ENCODE results near the gene LIAS. TPM values are rescaled to one million over a fixed set of nuclear protein-coding genes. Genes with fewer than 3 reads are reported as not detected.
"Not testable (repeated sequence)": the region's sequence is repeated elsewhere in the genome, so short reads cannot be mapped to it uniquely, and the experiment has no call there.

LIAS gene
- polyA plus RNA-seq (2011; rRNA removed) (5.1 and 8.0 TPM in 2 replicates), polyA minus RNA-seq (2011; rRNA and poly(A)+ RNA removed) (1.5 and 1.7 TPM in 2 replicates)

DNA sequence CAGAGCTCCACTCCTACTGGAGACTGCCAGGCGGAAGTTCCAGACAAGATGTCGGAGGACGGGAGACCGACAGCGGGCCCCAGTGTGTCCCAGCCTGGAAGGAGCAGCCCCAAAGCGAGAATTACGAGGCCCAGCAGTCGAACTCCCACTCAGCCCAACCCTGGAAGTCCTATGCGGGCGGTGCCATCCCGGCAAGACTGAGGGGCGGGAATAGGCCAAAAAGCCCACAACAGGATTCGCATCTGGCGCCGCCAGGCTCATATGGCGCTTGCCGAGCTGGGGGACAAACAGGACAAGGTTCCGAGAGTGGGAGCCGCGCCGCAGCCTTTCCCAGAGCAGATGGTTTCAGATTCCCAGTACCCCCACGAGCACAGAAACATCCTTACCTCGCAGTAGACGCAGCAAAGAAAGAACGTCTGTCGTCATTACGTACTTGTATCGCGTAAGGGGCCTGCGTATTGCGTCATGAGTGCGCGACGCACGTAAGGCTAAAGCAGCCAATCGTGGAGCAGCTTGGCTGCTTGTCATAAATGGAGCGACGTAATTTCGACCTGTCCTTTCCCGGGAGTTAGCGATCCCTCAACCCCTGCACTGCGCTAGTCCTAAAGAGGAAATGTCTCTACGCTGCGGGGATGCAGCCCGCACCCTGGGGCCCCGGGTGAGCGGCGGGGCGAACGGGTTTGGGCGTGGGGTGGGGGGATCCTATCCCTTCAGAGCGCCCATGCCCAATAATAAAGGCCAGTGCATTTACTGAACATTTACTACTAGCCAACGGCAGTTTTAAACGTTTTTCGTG lies at the start of gene LIAS, which contains the start of gene RPL9:
Gene LIAS, plus strand, starts transcription at position 552 of the 796 bp plus-strand sequence. Its CDS starts 62 bp downstream, at position 614.
Gene RPL9, minus strand, starts transcription at position 418 of the 796 bp plus-strand sequence. CDS start 483 bp downstream, outside the sequence.
- ChIA-PET CTCF (interaction anchor here (1.1 to 1.5 kb wide), 2 partner anchors 11 to 354 kb away, joined by 3 read pairs; no protein-coding TSS in a partner anchor), POLR2A (interaction anchor here (0.7 kb wide), 1 partner anchor 138 kb away, joined by 3 read pairs; no protein-coding TSS in a partner anchor)
- H3K4me3 ChIP-seq (ENCODE audit: low read depth, low read length), result peak within 1 kb of the TSS; percentile 78
- H3K36me3 ChIP-seq (ENCODE audit: control insufficient read depth, insufficient read depth, low read length), result peaks cover 6% of the 10 kb centered on the region
- TF ChIP-seq, protein P1, sequence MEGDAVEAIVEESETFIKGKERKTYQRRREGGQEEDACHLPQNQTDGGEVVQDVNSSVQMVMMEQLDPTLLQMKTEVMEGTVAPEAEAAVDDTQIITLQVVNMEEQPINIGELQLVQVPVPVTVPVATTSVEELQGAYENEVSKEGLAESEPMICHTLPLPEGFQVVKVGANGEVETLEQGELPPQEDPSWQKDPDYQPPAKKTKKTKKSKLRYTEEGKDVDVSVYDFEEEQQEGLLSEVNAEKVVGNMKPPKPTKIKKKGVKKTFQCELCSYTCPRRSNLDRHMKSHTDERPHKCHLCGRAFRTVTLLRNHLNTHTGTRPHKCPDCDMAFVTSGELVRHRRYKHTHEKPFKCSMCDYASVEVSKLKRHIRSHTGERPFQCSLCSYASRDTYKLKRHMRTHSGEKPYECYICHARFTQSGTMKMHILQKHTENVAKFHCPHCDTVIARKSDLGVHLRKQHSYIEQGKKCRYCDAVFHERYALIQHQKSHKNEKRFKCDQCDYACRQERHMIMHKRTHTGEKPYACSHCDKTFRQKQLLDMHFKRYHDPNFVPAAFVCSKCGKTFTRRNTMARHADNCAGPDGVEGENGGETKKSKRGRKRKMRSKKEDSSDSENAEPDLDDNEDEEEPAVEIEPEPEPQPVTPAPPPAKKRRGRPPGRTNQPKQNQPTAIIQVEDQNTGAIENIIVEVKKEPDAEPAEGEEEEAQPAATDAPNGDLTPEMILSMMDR (IDR thresholded peaks at IDR 0.05; ENCODE audit: insufficient read depth, low read depth, low read length), result no peak
- H3K27me3 ChIP-seq (ENCODE audit: control insufficient read depth, insufficient read depth, low read length), result no peaks in the 10 kb centered on the region
- DNase-seq (ENCODE audit: low read depth), result peak; percentile 92

DNA sequence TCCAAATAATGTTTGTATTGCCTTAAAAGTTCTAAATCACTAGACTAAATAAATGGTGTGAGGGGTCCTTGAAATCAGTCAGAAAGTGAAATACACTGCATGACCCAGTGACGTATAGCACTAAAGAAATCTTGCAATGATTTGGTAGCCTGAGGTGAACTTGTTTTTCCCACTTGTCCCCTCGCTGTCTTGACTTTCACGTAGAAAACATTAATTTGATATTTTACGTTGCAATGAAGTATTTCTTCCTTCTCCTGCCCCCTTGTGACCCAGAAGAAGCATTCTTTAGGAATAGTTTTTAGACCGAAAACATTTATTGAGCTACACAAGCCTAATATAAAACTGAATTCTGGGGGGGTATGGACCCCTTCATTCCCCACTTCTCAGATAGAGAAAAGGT lies 48.4 kb upstream of the LIAS start:
- no peak for DNase-seq (ENCODE audit: low read depth)
- Histone ChIP-seq H3K4me3 (ENCODE audit: low read depth, low read length) (no peak overlapping the region), H3K36me3 (ENCODE audit: control insufficient read depth, insufficient read depth, low read length) (no peaks in the 10 kb centered on the region), H3K27me3 (ENCODE audit: control insufficient read depth, insufficient read depth, low read length) (no peaks in the 10 kb centered on the region)
- ChIA-PET POLR2A (no interaction called here), CTCF (no interaction called here)
- TF ChIP-seq, protein P1 (IDR thresholded peaks at IDR 0.05; ENCODE audit: insufficient read depth, low read depth, low read length), result peak; percentile 32; the same call in 1 of the 2 replicates

DNA sequence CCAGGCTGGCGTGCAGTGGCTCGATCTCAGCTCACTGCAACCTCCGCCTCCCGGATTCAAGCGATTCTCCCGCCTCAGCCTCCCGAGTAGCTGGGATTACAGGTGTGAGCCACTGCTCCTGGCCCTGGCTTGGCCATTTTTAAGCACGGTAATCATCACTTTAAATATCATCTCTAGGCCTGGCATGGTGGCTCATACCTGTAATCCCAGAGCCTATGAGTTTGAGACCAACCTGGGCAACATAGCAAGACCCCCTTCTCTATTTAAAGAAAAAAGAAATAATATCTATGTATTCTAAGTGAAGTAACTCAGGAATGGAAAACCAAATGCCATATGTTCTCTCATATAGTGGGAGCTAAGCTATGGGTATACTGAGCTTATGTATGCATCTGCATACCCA lies 47.3 kb upstream of the LIAS start:
- H3K4me3 ChIP-seq (ENCODE audit: low read depth, low read length); DNase-seq (ENCODE audit: low read depth); H3K36me3 ChIP-seq (ENCODE audit: control insufficient read depth, insufficient read depth, low read length); POLR2A ChIA-PET; H3K27me3 ChIP-seq (ENCODE audit: control insufficient read depth, insufficient read depth, low read length): not testable (repeated sequence)
- CTCF ChIA-PET, result interaction anchor here (0.9 kb wide), 1 partner anchor 41 kb away, joined by 3 read pairs; no protein-coding TSS in a partner anchor

DNA sequence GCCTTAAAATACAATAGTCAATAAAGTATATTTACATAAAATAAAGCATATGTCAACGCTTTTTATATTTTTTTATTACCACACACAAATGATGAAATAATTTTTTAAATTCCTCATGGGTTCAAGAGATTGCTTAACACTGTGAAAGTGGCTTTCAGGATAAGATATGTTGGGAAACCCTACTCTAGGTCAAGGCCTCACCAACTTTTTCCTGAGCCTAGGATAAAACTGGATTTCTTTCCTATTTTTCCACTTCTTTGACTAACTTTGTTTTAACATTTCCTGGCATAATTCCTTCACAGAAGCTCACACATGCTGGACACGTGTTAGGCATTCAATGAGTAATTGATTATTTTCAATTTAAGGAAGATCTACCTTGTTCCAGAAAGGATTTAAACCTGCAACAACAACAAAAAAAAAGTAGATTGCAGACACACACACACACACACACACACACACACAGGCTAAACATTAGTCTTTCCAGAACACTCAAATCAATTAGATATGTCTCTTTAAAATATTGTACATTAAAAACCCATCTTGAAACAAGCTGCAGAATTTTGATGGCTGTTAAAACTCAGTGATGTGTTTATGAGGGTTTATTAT lies 43.1 kb upstream of the LIAS start:
- no peaks in the 10 kb centered on the region; the same call in 1 of the 2 replicates for H3K27me3 ChIP-seq (ENCODE audit: control insufficient read depth, insufficient read depth, low read length)
- no peak overlapping the region for H3K4me3 ChIP-seq (ENCODE audit: low read depth, low read length)
- DNase-seq (ENCODE audit: low read depth), result no peak
- H3K36me3 ChIP-seq (ENCODE audit: control insufficient read depth, insufficient read depth, low read length), result no peaks in the 10 kb centered on the region
- CTCF ChIA-PET, result interaction anchor here (0.6 kb wide), 1 partner anchor 35 kb away, joined by 4 read pairs; no protein-coding TSS in a partner anchor
- TF ChIP-seq, protein P1 (IDR thresholded peaks at IDR 0.05; ENCODE audit: insufficient read depth, low read depth, low read length), result no peak
- POLR2A ChIA-PET, result no interaction called here

DNA sequence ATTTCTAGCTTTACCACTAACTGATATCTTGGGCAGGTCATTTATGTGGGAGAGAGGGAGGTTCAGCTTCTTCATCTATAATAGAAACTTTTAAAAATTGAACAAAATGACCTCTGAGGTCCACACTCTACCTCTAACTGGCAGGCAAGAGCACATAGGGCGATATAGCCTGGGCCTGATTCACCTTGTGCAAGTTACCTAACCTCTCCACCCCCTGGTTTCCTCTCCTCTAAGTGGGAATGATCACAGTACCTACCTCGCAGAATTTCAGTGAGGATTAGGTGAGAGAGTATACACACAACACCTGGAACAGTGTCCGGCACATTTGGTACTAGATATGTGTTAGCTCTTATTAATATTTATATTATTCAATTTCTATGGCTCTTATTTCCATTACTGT lies 36.6 kb upstream of the LIAS start:
- POLR2A ChIA-PET, result no interaction called here
- CTCF ChIA-PET, result interaction anchor here (1.1 kb wide), 1 partner anchor 10 kb away, joined by 3 read pairs; no protein-coding TSS in a partner anchor
- H3K27me3 ChIP-seq (ENCODE audit: control insufficient read depth, insufficient read depth, low read length), result no peaks in the 10 kb centered on the region

DNA sequence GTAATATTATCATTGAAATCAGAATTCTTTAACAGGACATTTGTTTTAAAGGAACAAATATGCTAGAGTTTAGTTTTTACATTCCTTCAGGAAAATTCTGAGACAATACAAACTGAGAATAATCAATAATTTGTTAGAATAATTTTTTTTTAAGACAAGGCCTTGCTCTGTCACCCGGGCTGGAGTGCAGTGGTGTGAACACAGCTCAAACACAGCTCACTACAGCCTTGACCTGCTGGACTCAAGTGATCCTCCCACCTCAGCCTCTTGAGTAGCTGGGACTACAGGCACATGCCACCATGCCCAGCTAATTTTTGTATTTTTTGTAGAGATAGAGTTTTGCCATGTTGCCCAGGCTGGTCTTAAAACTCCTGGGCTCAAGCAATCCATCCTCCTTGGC lies 33.6 kb upstream of the LIAS start:
- H3K36me3 ChIP-seq (ENCODE audit: control insufficient read depth, insufficient read depth, low read length); H3K4me3 ChIP-seq (ENCODE audit: low read depth, low read length); H3K27me3 ChIP-seq (ENCODE audit: control insufficient read depth, insufficient read depth, low read length); POLR2A ChIA-PET; DNase-seq (ENCODE audit: low read depth): not testable (repeated sequence)
- CTCF ChIA-PET, result interaction anchor here (1.1 kb wide), 1 partner anchor 12 kb away, joined by 3 read pairs; no protein-coding TSS in a partner anchor

More for the DNA sequence above, 36.6 kb upstream of the LIAS start:
- no peaks in the 10 kb centered on the region for H3K36me3 ChIP-seq (ENCODE audit: control insufficient read depth, insufficient read depth, low read length)
- no peak for DNase-seq (ENCODE audit: low read depth)
- no peak overlapping the region for H3K4me3 ChIP-seq (ENCODE audit: low read depth, low read length)
- TF ChIP-seq, protein P1 (IDR thresholded peaks at IDR 0.05; ENCODE audit: insufficient read depth, low read depth, low read length), result no peak
